Left lung (tissue), 10 donors: ENCODE results near the gene ZNRF2. TPM values are rescaled to one million over a fixed set of nuclear protein-coding genes. Genes with fewer than 3 reads are reported as not detected.
"Not testable (repeated sequence)": the region's sequence is repeated elsewhere in the genome, so short reads cannot be mapped to it uniquely, and the experiment has no call there.

Source experiments
- ATAC-seq: fragments of 200-7000 bp; cut with Tn5 transposase; one replicate; pipeline ENCODE4 v1.9.1; 2020; ENCODE audit warnings: moderate library complexity
- DNase-seq, 4 donors: peaks; one replicate each; pipeline ENCODE4 v3.0.0-alpha.2; 2013 to 2020
- H3K27ac ChIP-seq, 2 donors: fragments of 200-600 bp; sonication (generic) in 1 of 2; one replicate each; pipeline versions ENCODE4 v1.5.0 to v1.8.0; 2020 to 2021
- H3K27me3 ChIP-seq, 2 donors: fragments of 200-600 bp; sonication (generic) in 1 of 2; one replicate each; pipeline versions ENCODE4 v1.5.0 to v1.8.0; 2020 to 2021
- H3K36me3 ChIP-seq, 2 donors: fragments of 200-600 bp; sonication (generic) in 1 of 2; one replicate each; pipeline versions ENCODE4 v1.5.0 to v1.8.0; 2020 to 2021
- H3K4me1 ChIP-seq, 2 donors: fragments of 200-600 bp; one replicate each; pipeline ENCODE4 v1.8.0; 2021
- H3K4me3 ChIP-seq, 2 donors: fragments of 200-600 bp; sonication (generic) in 1 of 2; one replicate each; pipeline versions ENCODE4 v1.5.0 to v1.8.0; 2020 to 2021; ENCODE audit warnings: mild to moderate bottlenecking in 1 of 2
- H3K9me3 ChIP-seq, 2 donors: fragments of 200-600 bp; sonication (generic) in 1 of 2; one replicate each; pipeline versions ENCODE4 v1.5.0 to v1.8.0; 2020 to 2021
- intact Hi-C, 2 donors: fragments of 100-400 bp; cut with DNase I; formaldehyde crosslinking; loops; one replicate each; pipeline versions ENCODE4 v1.11.2 to v1.14.2; 2022
- polyA plus RNA-seq, 6 donors: library from polyadenylated mRNA; unstranded; fragments of 120-200 nt; gene quantifications; one replicate each; pipeline ENCODE4 v1.2.1, GENCODE V29; 2013; ENCODE audit not compliant: insufficient read length in 6 of 6
- total RNA-seq, 2 donors: library from RNA; stranded (reverse); fragmentation: NEBNext Ultra II Directional; extraction: Animal tissue kit (Norgen Biotek cat#: 25700); gene quantifications; one replicate each; pipeline ENCODE4 v1.2.1, GENCODE V29; 2021
- TF ChIP-seq, protein P1 (sequence below), 2 donors: fragments of 200-600 bp; sonication (generic) in 1 of 2; IDR thresholded peaks; one replicate each; pipeline versions ENCODE4 v1.5.0 to v1.8.0; 2021; ENCODE audit warnings: antibody characterized with exemption in 2 of 2
- donor health status: DM: no; HTN: yes; CAD: no.
- donor health status: DM: no; HTN: no; CAD: no.

Gene ZNRF2
- total and polyA plus RNA-seq, 8 donors = 10.9 to 19.5 (median 12.4) TPM

GRCh38 chr7:30379131-30379530, 94.7 kb downstream of the ZNRF2 start:
- intact Hi-C loops = no loop called here
- H3K9me3 ChIP-seq = peaks cover 0 to 11% of the 10 kb centered on the region in 2 donors
- DNase-seq = no peak

GRCh38 chr7:30379741-30380140, 95.3 kb downstream of the ZNRF2 start:
- intact Hi-C loops = no loop called here
- DNase-seq (no peak), ATAC-seq (no peak)
- no peaks in the 10 kb centered on the region for H3K36me3 ChIP-seq
- no peaks in the 10 kb centered on the region for H3K4me1 ChIP-seq
- TF ChIP-seq, protein P1, sequence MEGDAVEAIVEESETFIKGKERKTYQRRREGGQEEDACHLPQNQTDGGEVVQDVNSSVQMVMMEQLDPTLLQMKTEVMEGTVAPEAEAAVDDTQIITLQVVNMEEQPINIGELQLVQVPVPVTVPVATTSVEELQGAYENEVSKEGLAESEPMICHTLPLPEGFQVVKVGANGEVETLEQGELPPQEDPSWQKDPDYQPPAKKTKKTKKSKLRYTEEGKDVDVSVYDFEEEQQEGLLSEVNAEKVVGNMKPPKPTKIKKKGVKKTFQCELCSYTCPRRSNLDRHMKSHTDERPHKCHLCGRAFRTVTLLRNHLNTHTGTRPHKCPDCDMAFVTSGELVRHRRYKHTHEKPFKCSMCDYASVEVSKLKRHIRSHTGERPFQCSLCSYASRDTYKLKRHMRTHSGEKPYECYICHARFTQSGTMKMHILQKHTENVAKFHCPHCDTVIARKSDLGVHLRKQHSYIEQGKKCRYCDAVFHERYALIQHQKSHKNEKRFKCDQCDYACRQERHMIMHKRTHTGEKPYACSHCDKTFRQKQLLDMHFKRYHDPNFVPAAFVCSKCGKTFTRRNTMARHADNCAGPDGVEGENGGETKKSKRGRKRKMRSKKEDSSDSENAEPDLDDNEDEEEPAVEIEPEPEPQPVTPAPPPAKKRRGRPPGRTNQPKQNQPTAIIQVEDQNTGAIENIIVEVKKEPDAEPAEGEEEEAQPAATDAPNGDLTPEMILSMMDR (IDR thresholded peaks at IDR 0.05) = no peak
- H3K9me3 ChIP-seq = peaks cover 0 to 11% of the 10 kb centered on the region in 2 donors
- H3K27ac ChIP-seq = no peak overlapping the region
- no peaks in the 10 kb centered on the region for H3K27me3 ChIP-seq
- no peak overlapping the region for H3K4me3 ChIP-seq

More at GRCh38 chr7:30379131-30379530, 94.7 kb downstream of the ZNRF2 start:
- Histone ChIP-seq H3K36me3 (no peaks in the 10 kb centered on the region), H3K27ac (no peak overlapping the region), H3K27me3 (no peaks in the 10 kb centered on the region), H3K4me1 (no peaks in the 10 kb centered on the region), H3K4me3 (no peak overlapping the region)
- TF ChIP-seq, protein P1 (IDR thresholded peaks at IDR 0.05) = no peak
- no peak for ATAC-seq

DNA sequence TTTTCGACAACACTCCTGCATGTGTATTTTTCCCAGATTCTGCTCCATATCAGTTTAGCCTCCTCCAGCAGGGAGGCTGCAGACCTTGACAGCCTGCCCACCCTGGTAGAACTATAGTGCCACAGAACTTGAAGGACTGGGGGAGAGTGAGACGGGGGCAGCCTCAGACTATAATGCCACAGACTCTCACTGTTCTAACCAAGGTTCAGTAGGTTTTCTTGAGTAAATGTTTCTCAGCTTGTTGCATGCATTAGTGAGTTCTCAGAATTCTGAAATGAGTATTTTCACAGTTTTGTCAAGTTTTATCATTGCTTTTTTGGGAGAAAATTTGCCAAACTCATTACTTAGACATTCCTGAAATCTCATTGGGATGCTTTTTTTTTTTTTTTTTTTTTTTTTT, 95.9 kb downstream of the ZNRF2 start:
- intact Hi-C loops = no loop called here
- H3K27me3 ChIP-seq = no peaks in the 10 kb centered on the region
- DNase-seq (no peak), ATAC-seq (no peak)
- H3K4me3 ChIP-seq = no peak overlapping the region
- no peaks in the 10 kb centered on the region for H3K4me1 ChIP-seq
- TF ChIP-seq, protein P1 (IDR thresholded peaks at IDR 0.05) = no peak
- no peaks in the 10 kb centered on the region for H3K36me3 ChIP-seq
- peaks cover 0 to 11% of the 10 kb centered on the region in 2 donors for H3K9me3 ChIP-seq
- H3K27ac ChIP-seq = no peak overlapping the region

DNA sequence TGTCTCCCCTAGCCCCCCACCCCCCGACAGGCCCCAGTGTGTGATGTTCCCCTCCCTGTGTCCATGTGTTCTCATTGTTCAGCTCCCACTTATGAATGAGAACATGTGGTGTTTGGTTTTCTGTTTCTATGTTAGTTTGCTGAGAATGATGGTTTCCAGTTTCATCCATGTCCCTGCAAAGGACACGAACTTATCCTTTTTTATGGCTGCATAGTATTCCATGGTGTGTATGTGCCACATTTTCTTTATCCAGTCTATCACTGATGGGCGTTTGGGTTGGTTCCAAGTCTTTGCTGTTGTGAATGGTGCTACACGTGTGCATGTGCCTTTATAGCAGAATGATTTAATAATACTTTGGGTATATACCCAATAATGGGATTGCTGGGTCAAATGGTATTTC, 96.4 kb downstream of the ZNRF2 start:
- intact Hi-C loops, H3K36me3 ChIP-seq, H3K27me3 ChIP-seq, H3K4me1 ChIP-seq, ATAC-seq, H3K4me3 ChIP-seq, DNase-seq, H3K27ac ChIP-seq: not testable (repeated sequence)
- H3K9me3 ChIP-seq = peaks cover 0 to 11% of the 10 kb centered on the region in 2 donors

GRCh38 chr7:30382607-30383006, 98.2 kb downstream of the ZNRF2 start:
- TF ChIP-seq, protein P1 (IDR thresholded peaks at IDR 0.05) = no peak
- DNase-seq (no peak), ATAC-seq (no peak)
- Histone ChIP-seq H3K36me3 (no peaks in the 10 kb centered on the region), H3K4me3 (no peak overlapping the region), H3K4me1 (no peaks in the 10 kb centered on the region), H3K9me3 (peaks cover 0 to 11% of the 10 kb centered on the region in 2 donors), H3K27me3 (no peaks in the 10 kb centered on the region), H3K27ac (no peak overlapping the region)
- intact Hi-C loops = no loop called here

DNA sequence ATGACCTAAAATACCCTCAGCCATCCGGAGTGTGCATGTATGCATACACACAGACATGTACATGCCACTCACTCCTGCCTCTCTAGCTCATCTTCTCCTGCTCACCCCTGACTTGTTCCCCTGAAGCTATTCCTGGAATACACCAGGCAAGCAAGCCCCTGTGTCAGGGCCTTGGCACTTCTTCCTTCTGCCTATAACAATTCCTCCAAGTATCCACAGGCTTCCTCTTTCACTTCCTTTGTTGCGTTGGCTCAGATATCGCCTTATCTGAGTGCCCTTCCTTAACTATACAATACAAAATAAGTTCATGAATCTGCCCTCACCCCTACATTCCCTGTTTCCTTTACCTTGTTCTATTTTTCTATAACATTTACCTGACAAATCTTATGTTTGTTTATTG, 105.4 kb downstream of the ZNRF2 start:
- Histone ChIP-seq H3K4me1 (no peaks in the 10 kb centered on the region), H3K9me3 (no peaks in the 10 kb centered on the region), H3K27me3 (no peaks in the 10 kb centered on the region), H3K27ac (no peak overlapping the region), H3K36me3 (peaks cover 0 to 3% of the 10 kb centered on the region in 2 donors), H3K4me3 (no peak overlapping the region)
- DNase-seq = no peak
- TF ChIP-seq, protein P1 (IDR thresholded peaks at IDR 0.05) = no peak
- no peak for ATAC-seq
- intact Hi-C loops = no loop called here
